ENCODE measurements around the gene EPHB2. TPM values are rescaled to one million over a fixed set of nuclear protein-coding genes. Genes with fewer than 3 reads are reported as not detected.

EPHB2 gene
- polyA plus RNA-seq, 1 donor from 2014 or later = 22.8 TPM

DNA sequence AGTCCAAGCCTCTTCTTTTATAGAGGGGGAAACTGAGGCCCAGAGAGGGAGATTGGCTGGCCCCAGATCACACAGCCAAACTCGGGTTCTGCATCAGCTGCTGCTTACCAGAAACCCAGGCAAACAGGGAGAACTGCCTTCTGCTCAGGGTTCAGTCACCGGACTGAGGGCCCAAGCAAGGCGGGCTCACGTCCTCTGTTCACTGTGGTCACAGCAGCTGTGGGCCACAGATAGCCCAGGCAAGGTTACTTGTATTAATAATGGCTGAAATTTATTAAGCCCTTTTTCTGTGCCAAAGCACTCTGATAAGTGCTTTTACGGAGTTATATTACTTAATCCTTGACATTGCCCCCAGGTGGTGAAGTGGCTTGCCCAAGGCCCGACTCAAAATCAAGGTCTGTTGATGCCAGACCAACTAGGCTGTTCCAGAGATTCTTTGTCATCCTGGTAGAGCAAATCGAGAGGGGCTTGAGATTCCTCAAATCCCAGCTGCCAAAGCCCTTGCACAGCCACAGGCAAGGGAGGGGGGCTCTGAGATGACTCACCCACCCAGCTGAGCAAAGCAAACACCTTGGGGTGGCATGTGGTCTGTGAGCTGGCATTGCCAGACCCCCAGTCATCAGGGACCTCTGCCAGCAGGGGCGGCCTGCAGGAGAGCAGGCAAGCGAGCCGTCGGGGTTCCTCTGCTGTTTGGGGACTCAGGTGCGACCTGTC, 36.5 kb downstream of the EPHB2 start:
- no peaks in the 10 kb centered on the region for H3K27me3 ChIP-seq (ENCODE audit: insufficient read depth, low read depth, low read length)
- no peaks in the 10 kb centered on the region for H3K9me3 ChIP-seq (ENCODE audit: low read length)
- no peak overlapping the region for H3K4me2 ChIP-seq (ENCODE audit: low read length)
- H3K4me3 ChIP-seq (ENCODE audit: low read length) = no peak overlapping the region
- H3K9me2 ChIP-seq (ENCODE audit: insufficient read depth, low read length) = no peaks in the 10 kb centered on the region
- no peak overlapping the region for H3K9ac ChIP-seq (ENCODE audit: low read length)
- H2AFZ ChIP-seq (ENCODE audit: low read depth, low read length) = no peak overlapping the region
- H4K20me1 ChIP-seq (ENCODE audit: insufficient read depth) = no peaks in the 10 kb centered on the region
- no peak overlapping the region for H3K27ac ChIP-seq (ENCODE audit: low read length)
- no peaks in the 10 kb centered on the region for H3K79me2 ChIP-seq (replicated peaks; ENCODE audit: insufficient read depth, low read length)
- no peaks in the 10 kb centered on the region for H3K36me3 ChIP-seq (ENCODE audit: insufficient read depth, low read length)
- TF ChIP-seq MXI1 (conservative IDR thresholded peaks at IDR 0.05; ENCODE audit: poor library complexity, severe bottlenecking) (no peak), POLR2AphosphoS5 (IDR thresholded peaks at IDR 0.05) (no peak)
- no peaks in the 10 kb centered on the region for H3F3A ChIP-seq (ENCODE audit: insufficient read depth, low read length, poor library complexity, severe bottlenecking)

DNA sequence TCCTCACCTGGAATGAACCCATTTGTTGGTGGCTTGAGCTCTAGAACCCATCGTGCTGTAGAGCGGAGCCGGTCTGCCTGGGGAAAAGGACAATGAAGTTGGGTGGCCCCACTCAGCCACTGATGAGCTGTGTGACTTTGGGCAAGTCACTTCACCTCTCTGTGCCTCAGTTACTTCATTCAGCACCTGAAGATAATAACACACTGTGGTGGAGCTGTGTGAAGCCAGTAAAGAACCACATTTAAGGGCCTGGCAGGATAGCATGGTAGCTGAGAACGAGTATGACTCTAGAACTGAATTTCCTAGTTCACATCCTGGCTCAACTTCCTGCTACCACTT, 37.1 kb downstream of the EPHB2 start:
- Histone ChIP-seq H3K27ac (ENCODE audit: low read length) (no peak overlapping the region), H3K9me2 (ENCODE audit: insufficient read depth, low read length) (no peaks in the 10 kb centered on the region), H4K20me1 (ENCODE audit: insufficient read depth) (no peaks in the 10 kb centered on the region), H2AFZ (ENCODE audit: low read depth, low read length) (no peak overlapping the region), H3K36me3 (ENCODE audit: insufficient read depth, low read length) (no peaks in the 10 kb centered on the region), H3K4me3 (ENCODE audit: low read length) (no peak overlapping the region), H3K79me2 (replicated peaks; ENCODE audit: insufficient read depth, low read length) (no peaks in the 10 kb centered on the region), H3K9me3 (ENCODE audit: low read length) (no peaks in the 10 kb centered on the region), H3F3A (ENCODE audit: insufficient read depth, low read length, poor library complexity, severe bottlenecking) (no peaks in the 10 kb centered on the region), H3K9ac (ENCODE audit: low read length) (no peak overlapping the region), H3K27me3 (ENCODE audit: insufficient read depth, low read depth, low read length) (no peaks in the 10 kb centered on the region), H3K4me2 (ENCODE audit: low read length) (no peak overlapping the region)
- TF ChIP-seq, protein P1, sequence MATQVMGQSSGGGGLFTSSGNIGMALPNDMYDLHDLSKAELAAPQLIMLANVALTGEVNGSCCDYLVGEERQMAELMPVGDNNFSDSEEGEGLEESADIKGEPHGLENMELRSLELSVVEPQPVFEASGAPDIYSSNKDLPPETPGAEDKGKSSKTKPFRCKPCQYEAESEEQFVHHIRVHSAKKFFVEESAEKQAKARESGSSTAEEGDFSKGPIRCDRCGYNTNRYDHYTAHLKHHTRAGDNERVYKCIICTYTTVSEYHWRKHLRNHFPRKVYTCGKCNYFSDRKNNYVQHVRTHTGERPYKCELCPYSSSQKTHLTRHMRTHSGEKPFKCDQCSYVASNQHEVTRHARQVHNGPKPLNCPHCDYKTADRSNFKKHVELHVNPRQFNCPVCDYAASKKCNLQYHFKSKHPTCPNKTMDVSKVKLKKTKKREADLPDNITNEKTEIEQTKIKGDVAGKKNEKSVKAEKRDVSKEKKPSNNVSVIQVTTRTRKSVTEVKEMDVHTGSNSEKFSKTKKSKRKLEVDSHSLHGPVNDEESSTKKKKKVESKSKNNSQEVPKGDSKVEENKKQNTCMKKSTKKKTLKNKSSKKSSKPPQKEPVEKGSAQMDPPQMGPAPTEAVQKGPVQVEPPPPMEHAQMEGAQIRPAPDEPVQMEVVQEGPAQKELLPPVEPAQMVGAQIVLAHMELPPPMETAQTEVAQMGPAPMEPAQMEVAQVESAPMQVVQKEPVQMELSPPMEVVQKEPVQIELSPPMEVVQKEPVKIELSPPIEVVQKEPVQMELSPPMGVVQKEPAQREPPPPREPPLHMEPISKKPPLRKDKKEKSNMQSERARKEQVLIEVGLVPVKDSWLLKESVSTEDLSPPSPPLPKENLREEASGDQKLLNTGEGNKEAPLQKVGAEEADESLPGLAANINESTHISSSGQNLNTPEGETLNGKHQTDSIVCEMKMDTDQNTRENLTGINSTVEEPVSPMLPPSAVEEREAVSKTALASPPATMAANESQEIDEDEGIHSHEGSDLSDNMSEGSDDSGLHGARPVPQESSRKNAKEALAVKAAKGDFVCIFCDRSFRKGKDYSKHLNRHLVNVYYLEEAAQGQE (IDR thresholded peaks at IDR 0.05; ENCODE audit: borderline replicate concordance) = no peak
- TF ChIP-seq RAD21 (conservative IDR thresholded peaks at IDR 0.05) = no peak
- no peak for TF ChIP-seq TAF1 (IDR thresholded peaks at IDR 0.05; ENCODE audit: low read depth)
- TF ChIP-seq, protein P2, sequence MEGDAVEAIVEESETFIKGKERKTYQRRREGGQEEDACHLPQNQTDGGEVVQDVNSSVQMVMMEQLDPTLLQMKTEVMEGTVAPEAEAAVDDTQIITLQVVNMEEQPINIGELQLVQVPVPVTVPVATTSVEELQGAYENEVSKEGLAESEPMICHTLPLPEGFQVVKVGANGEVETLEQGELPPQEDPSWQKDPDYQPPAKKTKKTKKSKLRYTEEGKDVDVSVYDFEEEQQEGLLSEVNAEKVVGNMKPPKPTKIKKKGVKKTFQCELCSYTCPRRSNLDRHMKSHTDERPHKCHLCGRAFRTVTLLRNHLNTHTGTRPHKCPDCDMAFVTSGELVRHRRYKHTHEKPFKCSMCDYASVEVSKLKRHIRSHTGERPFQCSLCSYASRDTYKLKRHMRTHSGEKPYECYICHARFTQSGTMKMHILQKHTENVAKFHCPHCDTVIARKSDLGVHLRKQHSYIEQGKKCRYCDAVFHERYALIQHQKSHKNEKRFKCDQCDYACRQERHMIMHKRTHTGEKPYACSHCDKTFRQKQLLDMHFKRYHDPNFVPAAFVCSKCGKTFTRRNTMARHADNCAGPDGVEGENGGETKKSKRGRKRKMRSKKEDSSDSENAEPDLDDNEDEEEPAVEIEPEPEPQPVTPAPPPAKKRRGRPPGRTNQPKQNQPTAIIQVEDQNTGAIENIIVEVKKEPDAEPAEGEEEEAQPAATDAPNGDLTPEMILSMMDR (IDR thresholded peaks at IDR 0.05; ENCODE audit: poor library complexity, severe bottlenecking) = no peak
- TF ChIP-seq EZH2 (IDR thresholded peaks at IDR 0.05; ENCODE audit: borderline replicate concordance, insufficient read depth, low read length, poor library complexity, severe bottlenecking) = no peak
- no peak for TF ChIP-seq SMC3 (conservative IDR thresholded peaks at IDR 0.05; ENCODE audit: poor library complexity)
- TF ChIP-seq EP300 (conservative IDR thresholded peaks at IDR 0.05; ENCODE audit: poor library complexity, severe bottlenecking) = no peak
- TF ChIP-seq POLR2AphosphoS5 (IDR thresholded peaks at IDR 0.05) = no peak
- no peak for TF ChIP-seq MXI1 (conservative IDR thresholded peaks at IDR 0.05; ENCODE audit: poor library complexity, severe bottlenecking)
